ENCODE measurements around the gene ATP6V1B1.

GRCh38 chr2:70960833-70961647, 25.3 kb downstream of the ATP6V1B1 start:
- TF ChIP-seq, protein P1, sequence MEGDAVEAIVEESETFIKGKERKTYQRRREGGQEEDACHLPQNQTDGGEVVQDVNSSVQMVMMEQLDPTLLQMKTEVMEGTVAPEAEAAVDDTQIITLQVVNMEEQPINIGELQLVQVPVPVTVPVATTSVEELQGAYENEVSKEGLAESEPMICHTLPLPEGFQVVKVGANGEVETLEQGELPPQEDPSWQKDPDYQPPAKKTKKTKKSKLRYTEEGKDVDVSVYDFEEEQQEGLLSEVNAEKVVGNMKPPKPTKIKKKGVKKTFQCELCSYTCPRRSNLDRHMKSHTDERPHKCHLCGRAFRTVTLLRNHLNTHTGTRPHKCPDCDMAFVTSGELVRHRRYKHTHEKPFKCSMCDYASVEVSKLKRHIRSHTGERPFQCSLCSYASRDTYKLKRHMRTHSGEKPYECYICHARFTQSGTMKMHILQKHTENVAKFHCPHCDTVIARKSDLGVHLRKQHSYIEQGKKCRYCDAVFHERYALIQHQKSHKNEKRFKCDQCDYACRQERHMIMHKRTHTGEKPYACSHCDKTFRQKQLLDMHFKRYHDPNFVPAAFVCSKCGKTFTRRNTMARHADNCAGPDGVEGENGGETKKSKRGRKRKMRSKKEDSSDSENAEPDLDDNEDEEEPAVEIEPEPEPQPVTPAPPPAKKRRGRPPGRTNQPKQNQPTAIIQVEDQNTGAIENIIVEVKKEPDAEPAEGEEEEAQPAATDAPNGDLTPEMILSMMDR (IDR thresholded peaks at IDR 0.05; ENCODE audit: low read depth, low read length): no peak
- no peak for TF ChIP-seq POLR2A (IDR thresholded peaks at IDR 0.05; ENCODE audit: extremely low read depth, insufficient read length)
- TF ChIP-seq MYC (IDR thresholded peaks at IDR 0.05; ENCODE audit: low read depth, low read length): no peak
- no peak for TF ChIP-seq MAX (IDR thresholded peaks at IDR 0.05; ENCODE audit: low read depth, low read length)

Data from NB4 (cell line).